Omental fat pad (tissue), 4 donors: ENCODE data around the gene TFAP2B. TPM values are rescaled to one million over a fixed set of nuclear protein-coding genes. Genes with fewer than 3 reads are reported as not detected.

Experiments used
- ATAC-seq: fragments of 150-250 bp; one replicate; pipeline ENCODE4 v1.9.1; 2016; ENCODE audit warnings: mild to moderate bottlenecking, moderate library complexity; ENCODE audit not compliant: low FRiP score
- DNase-seq: peaks from one replicate; pipeline ENCODE4 v3.0.0-alpha.2; 2019; ENCODE audit warnings: low spot score
- CTCF ChIP-seq, 3 donors: fragments of 450-650 bp; IDR thresholded peaks; one replicate each; pipeline ENCODE4 v1.5.1; 2016 to 2017; ENCODE audit warnings: antibody characterized with exemption in 3 of 3, mild to moderate bottlenecking in 3 of 3, moderate library complexity in 2 of 3
- total RNA-seq, 4 donors: library from RNA; depleted of rRNA; stranded (reverse); fragments of >200 nt; gene quantifications; one replicate each; pipeline ENCODE4 v1.1.0, GENCODE V29; 2016

Gene TFAP2B
- total RNA-seq: not detected

DNA sequence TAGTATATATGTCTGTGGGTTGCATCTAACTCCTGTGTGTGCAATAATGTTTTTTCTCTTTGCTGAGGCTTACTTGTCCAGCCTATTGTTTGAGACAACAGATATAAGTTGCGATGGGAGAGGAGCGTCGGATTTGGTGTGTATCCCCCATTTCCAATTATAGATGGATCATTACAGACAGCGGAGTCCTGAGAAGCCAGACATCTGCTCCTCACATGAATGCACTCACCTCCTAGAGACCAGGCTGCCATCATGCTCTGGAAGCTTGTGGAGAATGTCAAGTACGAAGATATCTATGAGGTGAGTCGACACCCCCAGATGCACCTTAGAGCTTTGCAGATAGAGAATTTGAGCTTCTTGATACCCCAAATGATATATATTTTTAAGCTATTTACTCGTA lies at the start of gene TFAP2B:
TSS of gene TFAP2B (plus strand) at position 199 of the 400 bp plus-strand sequence. CDS start at position 220, 21 bp downstream.
- ATAC-seq (no peak), DNase-seq (no peak)
- no peak for TF ChIP-seq CTCF (IDR thresholded peaks at IDR 0.05)

- TF ChIP-seq CTCF (IDR thresholded peaks at IDR 0.05): no peak
- DNase-seq: no peak
- no peak for ATAC-seq
Measured at GRCh38 chr6:50778696-50779095, 40.0 kb upstream of the TFAP2B start.

DNA sequence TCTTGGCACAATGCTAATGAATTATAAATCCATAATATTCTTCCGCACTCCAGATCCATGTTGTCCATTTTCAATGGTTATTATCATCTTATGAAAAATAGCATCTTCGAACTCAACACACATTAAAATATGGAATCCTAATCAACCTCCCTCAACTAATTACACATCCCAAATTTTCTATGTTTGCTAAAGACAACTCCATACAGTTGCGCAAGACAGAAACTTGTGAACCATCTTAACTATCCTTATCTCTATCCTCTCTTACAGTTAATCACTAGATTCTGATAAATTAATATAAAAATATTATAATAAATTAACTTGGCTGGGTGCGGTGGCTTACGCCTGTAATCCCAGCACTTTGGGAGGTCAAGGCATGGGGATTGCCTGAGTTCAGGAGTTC lies 38.3 kb upstream of the TFAP2B start:
- DNase-seq (no peak), ATAC-seq (no peak)
- no peak for TF ChIP-seq CTCF (IDR thresholded peaks at IDR 0.05)

- no peak for TF ChIP-seq CTCF (IDR thresholded peaks at IDR 0.05)
Measured at GRCh38 chr6:50785921-50786320, 32.8 kb upstream of the TFAP2B start.

GRCh38 chr6:50791900-50792508 lies 26.7 kb upstream of the TFAP2B start:
- no peak for ATAC-seq
- TF ChIP-seq CTCF (IDR thresholded peaks at IDR 0.05): no peak
- no peak for DNase-seq

More at GRCh38 chr6:50785921-50786320, 32.8 kb upstream of the TFAP2B start:
- no peak for DNase-seq
- no peak for ATAC-seq

DNA sequence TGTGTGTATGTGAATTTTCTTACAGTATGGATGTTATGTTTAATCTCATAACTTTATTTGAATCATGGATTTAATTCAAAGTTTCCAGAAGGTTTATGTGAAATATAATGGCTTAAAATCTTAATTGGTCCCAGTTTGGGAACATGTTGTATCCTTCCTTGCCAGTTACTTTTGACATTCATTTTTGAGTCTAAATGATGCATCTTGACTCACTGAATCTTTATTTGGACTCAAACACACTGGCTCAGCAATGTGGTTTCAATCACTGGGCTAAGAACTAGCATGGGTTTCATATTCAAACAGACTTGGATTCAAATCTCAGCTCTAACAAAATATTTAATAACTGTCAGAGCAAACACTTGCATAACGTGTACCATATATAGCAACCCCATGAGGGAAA lies 25.9 kb upstream of the TFAP2B start:
- DNase-seq (no peak), ATAC-seq (no peak)
- no peak for TF ChIP-seq CTCF (IDR thresholded peaks at IDR 0.05)

- DNase-seq: no peak
- TF ChIP-seq CTCF (IDR thresholded peaks at IDR 0.05): no peak
- ATAC-seq: no peak
Measured at GRCh38 chr6:50795574-50795973, 23.1 kb upstream of the TFAP2B start.
